ENCODE results near the gene UNC5A.

- no peak for TF ChIP-seq ZBTB33 (CRISPR knock-in tag; IDR thresholded peaks at IDR 0.05)
- TF ChIP-seq DDX20 (tag; IDR thresholded peaks at IDR 0.05; ENCODE audit: low read depth): no peak
- TF ChIP-seq REST (IDR thresholded peaks at IDR 0.05; ENCODE audit: borderline replicate concordance): no peak
- TF ChIP-seq REST (CRISPR knock-in tag; IDR thresholded peaks at IDR 0.05; ENCODE audit: low read depth): no peak
- no peak for TF ChIP-seq SAFB (IDR thresholded peaks at IDR 0.05; ENCODE audit: borderline replicate concordance, low read depth, low read length)
- TF ChIP-seq TFAM (CRISPR knock-in tag; conservative IDR thresholded peaks at IDR 0.05): no peak
- no peak for TF ChIP-seq SIN3B (IDR thresholded peaks at IDR 0.05; ENCODE audit: low read depth)
- TF ChIP-seq CREB5 (CRISPR knock-in tag; IDR thresholded peaks at IDR 0.05): no peak
Measured at GRCh38 chr5:176780176-176781053, 29.9 kb upstream of the UNC5A start.
